ENCODE data around the gene GRAMD1B. TPM values are rescaled to one million over a fixed set of nuclear protein-coding genes. Genes with fewer than 3 reads are reported as not detected.

Gene GRAMD1B
- total RNA-seq, 4 donors from 2014 or later, result 5.1 to 10.5 (median 8.4) TPM

GRCh38 chr11:123517559-123518364 is 87.7 kb downstream of the GRAMD1B start:
- no peak for TF ChIP-seq CTCF (IDR thresholded peaks at IDR 0.05; ENCODE audit: low read depth)

- TF ChIP-seq CTCF (IDR thresholded peaks at IDR 0.05; ENCODE audit: low read depth), result no peak
These were observed 88.5 kb downstream of the GRAMD1B start for GRCh38 chr11:123518496-123519054.

DNA sequence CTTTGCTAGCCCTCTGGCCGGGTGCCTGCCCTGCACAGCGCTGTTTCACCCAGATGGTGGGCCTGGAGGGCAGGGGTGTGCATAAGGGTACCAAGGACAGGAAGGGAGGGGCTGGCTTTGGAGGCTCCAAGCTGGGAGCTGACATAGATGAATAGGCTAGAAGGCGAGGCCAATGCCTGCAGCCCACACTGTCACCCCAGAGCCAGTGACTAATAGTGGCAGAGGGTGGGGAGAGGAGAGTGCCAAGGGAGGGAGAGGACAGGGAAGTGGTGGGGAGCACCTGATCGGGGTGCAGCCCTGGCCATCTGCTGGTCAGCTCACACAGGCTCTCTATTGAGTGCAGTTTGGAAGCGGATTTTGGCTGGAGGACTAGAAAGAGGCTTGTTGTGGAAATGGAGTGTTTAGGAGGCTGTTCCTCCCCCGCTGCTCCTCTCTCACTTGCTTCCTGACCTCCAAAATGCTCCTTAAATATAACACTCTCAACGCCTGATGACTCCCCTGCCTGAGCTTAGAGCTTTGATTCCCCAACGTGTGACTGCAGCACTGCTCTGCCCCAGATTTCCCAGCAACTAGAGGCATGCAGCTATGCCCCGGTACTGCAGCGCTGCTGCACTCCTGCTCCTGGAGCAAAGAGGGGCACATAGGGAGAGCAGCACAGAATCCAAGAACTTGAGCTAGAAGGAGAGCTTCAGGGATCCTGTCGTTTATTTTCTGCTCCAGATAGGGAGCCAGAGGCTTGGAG is 89.2 kb downstream of the GRAMD1B start:
- TF ChIP-seq CTCF (IDR thresholded peaks at IDR 0.05; ENCODE audit: low read depth), result no peak

GRCh38 chr11:123519797-123520193 is 89.7 kb downstream of the GRAMD1B start:
- TF ChIP-seq CTCF (IDR thresholded peaks at IDR 0.05; ENCODE audit: low read depth), result no peak

DNA sequence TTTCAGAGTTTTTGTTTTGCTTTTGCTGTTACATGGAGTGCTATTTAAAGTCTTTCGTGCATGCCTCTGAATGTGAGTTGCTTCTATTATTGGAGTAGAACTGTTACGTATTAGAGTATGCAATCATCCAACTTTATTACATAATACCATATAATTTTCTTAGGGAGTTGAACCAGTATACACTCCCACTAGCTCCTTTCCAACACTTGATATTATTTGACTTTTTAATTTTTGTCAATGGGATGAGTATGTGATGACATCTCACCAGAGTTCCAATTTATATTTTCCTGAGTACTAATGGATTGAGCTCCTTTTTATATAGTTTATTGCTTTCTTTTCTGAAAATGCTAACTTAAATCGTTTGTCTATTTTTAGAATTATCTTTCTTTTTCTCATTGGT is 90.9 kb downstream of the GRAMD1B start:
- TF ChIP-seq CTCF (IDR thresholded peaks at IDR 0.05; ENCODE audit: low read depth), result no peak

DNA sequence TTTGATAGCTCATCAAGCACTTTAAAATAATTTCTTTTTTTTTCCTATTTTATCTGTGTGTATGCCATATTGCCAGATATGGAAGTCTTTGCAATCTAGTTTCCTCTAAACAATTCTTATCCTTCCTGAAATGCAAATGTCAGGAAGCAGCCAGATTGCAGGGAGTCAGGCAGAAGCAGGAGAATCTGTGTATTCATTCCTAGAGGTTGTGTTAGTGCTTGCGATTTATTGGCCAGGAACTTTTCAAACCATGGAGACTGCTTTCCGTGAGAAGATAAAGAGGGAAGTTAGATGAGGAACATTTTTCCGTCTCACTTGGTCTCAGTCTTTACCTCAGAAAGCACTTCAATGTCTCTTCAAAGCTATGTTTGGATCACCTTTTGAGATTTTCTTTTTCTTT is 91.9 kb downstream of the GRAMD1B start:
- TF ChIP-seq CTCF (IDR thresholded peaks at IDR 0.05; ENCODE audit: low read depth), result no peak

GRCh38 chr11:123523539-123523938 is 93.5 kb downstream of the GRAMD1B start:
- TF ChIP-seq CTCF (IDR thresholded peaks at IDR 0.05; ENCODE audit: low read depth), result no peak
